GM19035 (cell line): ENCODE results near the gene KIR2DL3.
"Not testable (repeated sequence)": the region's sequence is repeated elsewhere in the genome, so short reads cannot be mapped to it uniquely, and the experiment has no call there.

Source experiments
- ATAC-seq: cut with Tn5 transposase; IDR thresholded peaks from one replicate; pipeline ENCODE4 v1.9.1; 2021; ENCODE audit not compliant: unreplicated experiment

Gene KIR2DL3

DNA sequence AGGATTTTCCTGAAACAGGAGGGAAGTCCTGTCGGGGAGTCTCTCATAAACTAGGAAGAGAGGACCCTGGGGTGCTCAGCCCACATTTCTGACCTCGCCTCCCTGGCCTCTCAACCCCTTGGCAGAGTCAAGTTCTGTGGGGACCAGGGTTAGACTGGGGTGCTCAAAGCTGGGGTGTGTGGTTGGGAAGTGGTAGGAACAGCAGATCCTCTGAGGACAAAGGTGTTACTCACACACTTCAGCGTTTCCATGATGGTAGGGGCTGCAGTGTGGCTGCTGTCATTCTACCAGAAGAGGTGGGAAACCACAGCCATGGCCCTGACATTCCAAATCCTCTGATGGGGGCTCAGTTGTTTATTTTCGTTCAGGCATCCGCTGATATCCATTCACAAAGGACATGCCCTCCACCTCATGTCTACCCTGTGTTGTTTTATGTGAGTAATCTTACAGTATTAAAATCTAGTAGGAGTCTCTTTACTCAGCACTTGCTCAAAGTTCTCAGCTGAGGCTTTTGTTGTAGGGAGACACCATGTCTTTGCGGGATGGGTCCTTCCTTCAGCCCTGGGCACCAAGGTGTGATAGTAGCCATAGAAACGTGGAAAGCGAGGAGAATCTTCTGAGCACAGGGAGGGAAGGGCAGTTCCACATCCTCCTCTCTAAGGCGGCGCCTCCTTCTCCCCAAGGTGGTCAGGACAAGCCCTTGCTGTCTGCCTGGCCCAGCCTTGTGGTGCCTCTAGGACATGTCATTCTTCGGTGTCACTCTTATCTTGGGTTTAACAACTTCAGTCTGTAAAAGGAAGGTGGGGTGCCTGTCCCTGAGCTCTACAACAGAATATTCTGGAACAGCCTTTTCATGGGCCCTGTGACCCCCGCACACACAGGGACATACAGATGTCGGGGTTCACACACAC lies 1.5 kb downstream of the KIR2DL3 start:
- ATAC-seq, result no peak

- not testable (repeated sequence) for ATAC-seq
Observed at GRCh38 chr19:54741950-54742349, 3.6 kb downstream of the KIR2DL3 start.

DNA sequence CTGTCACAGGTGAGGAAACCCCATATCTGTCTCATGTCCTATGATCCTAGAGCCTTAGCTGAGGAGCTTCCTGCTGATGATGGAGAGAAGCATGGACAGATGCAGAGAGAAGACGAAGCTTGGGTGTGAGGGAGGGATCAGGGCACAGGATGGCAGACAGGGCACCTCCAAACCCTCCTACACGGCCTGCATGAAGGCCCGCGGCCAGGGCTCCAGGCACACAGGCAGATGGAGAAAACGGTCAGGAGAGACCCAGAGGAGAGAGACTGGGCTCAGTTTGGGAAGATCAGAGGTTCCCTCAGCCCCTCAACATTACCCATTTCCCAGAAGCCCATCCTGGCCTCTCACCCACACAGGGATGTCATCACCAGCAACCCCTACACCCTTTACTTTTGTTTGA lies 5.8 kb downstream of the KIR2DL3 start:
- ATAC-seq, result not testable (repeated sequence)

GRCh38 chr19:54747614-54748322 lies 9.5 kb downstream of the KIR2DL3 start:
- ATAC-seq, result not testable (repeated sequence)

DNA sequence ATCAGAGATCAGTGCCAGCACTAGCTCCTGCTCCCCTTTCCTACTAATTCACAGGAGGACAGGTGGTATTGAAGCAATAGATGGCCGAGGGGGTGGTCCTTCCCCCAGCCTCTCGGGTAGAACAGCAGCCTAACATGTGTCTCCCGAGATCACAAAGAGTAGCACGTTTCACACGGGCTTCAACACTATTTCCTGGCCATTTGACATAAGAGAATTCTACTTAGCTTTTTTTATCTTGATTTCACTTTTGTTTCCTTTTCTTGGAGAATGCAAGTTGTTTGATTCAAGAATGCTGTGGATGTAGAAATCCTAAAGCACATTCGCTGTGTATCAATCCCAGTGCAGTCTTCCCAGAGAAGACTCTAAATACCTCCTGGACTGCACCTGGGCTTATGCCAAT lies 12.0 kb downstream of the KIR2DL3 start:
- not testable (repeated sequence) for ATAC-seq

DNA sequence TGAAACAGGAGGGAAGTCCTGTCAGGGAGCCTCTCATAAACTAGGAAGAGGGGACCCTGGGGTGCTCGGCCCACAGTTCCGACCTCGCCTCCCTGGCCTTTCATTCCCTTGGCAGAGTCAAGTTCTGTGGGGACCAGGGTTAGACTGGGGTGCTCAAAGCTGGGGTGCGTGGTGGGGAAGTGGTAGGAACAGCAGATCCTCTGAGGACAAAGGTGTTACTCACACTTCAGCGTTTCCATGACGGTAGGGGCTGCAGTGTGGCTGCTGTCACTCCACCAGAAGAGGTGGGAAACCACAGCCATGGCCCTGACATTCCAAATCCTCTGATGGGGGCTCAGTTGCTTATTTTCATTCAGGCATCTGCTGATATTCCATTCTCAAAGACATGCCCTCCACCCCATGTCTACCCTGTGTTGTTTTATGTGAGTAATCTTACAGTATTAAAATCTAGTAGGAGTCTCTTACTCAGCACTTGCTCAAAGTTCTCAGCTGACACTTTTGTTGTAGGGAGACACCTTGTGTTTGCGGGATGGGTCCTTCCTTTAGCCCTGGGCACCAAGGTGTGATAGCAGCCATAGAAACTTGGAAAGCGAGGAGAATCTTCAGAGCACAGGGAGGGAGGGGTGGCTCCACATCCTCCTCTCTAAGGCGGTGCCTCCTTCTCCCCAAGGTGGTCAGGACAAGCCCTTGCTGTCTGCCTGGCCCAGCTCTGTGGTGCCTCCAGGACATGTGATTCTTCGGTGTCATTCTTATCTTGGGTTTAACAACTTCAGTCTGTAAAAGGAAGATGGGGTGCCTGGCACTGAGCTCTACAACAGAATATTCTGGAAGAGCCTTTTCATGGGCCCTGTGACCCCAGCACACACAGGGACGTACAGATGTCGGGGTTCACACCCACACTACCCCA lies 18.1 kb downstream of the KIR2DL3 start:
- ATAC-seq, result not testable (repeated sequence)

DNA sequence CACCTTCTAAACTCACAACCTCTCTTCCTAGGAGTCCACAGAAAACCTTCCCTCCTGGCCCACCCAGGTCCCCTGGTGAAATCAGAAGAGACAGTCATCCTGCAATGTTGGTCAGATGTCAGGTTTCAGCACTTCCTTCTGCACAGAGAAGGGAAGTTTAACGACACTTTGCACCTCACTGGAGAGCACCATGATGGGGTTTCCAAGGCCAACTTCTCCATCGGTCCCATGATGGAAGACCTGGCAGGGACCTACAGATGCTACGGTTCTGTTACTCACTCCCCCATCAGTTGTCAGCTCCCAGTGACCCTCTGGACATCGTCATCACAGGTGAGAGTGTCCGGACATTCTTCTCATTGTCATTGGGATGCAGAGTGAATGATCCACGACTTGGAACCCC lies 20.3 kb downstream of the KIR2DL3 start:
- ATAC-seq, result not testable (repeated sequence)

DNA sequence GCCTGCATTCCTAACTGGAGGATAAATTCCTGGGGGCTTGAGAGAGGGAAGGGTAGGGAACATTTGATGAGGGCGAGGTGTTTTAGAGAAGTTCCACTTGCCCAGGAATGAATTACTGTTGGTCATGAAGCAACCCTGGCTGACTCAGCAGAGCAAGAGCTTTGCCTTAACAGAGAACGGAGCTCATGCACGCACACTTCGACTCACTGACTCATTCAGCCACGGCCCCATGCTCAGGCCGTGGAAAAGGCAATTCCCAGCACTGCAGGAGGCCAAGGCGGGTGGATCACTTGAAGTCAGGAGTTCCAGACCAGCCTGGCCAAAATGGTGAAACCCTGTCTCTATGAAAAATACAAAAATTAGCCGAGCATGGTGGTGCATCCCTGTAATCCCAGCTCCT lies 25.9 kb downstream of the KIR2DL3 start:
- not testable (repeated sequence) for ATAC-seq

GRCh38 chr19:54766464-54766863 lies 28.2 kb downstream of the KIR2DL3 start:
- not testable (repeated sequence) for ATAC-seq

DNA sequence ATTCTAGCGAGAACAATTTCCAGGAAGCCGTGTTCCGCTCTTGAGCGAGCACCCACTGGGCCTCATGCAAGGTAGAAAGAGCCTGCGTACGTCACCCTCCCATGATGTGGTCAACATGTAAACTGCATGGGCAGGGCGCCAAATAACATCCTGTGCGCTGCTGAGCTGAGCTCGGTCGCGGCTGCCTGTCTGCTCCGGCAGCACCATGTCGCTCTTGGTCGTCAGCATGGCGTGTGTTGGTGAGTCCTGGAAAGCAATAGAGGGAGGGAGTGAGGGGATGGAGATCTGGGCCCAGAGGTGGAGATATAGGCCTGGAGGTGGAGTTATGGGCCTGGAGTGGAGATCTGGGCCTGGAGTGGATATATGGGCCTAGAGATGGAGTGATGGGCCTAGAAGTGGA lies 31.3 kb downstream of the KIR2DL3 start, which contains the start of gene KIR2DL1:
Gene KIR2DL1, plus strand, starts transcription at position 148 of the 400 bp plus-strand sequence. Its CDS starts 58 bp downstream, at position 206.
- not testable (repeated sequence) for ATAC-seq

DNA sequence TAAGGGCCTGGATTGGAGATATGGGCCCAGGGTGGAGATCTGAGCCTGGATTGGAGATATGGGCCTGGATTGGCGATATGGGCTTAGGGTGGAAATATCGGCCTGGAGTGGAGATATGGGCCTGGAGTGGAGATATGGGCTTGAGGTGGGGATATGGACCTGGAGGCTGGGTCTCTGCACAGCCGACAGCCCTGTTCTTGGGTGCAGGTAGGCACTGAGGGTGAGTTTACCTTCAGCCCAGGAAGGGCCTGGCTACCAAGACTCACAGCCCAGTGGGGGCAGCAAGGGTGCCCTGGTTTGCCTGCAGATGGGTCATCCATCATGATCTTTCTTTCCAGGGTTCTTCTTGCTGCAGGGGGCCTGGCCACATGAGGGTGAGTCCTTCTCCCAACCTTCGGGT lies 32.2 kb downstream of the KIR2DL3 start:
- not testable (repeated sequence) for ATAC-seq

DNA sequence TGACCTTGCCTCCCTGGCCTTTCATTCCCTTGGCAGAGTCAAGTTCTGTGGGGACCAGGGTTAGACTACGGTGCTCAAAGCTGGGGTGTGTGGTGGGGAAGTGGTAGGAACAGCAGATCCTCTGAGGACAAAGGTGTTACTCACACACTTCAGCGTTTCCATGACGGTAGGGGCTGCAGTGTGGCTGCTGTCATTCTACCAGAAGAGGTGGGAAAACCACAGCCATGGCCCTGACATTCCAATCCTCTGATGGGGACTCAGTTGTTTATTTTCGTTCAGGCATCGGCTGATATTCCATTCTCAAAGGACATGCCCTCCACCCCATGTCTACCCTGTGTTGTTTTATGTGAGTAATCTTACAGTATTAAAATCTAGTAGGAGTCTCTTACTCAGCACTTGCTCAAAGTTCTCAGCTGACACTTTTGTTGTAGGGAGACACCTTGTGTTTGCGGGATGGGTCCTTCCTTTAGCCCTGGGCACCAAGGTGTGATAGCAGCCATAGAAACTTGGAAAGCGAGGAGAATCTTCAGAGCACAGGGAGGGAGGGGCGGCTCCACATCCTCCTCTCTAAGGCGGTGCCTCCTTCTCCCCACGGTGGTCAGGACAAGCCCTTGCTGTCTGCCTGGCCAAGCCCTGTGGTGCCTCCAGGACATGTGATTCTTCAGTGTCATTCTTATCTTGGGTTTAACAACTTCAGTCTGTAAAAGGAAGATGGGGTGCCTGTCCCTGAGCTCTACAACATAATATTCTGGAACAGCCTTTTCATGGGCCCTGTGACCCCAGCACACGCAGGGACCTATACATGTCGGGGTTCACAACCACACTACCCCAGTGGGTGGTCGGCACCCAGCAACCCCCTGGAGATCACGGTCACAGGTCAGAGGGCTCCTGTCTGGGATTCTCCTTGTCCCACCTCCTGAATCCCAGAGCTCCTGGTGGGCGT lies 33.0 kb downstream of the KIR2DL3 start:
- ATAC-seq, result not testable (repeated sequence)

DNA sequence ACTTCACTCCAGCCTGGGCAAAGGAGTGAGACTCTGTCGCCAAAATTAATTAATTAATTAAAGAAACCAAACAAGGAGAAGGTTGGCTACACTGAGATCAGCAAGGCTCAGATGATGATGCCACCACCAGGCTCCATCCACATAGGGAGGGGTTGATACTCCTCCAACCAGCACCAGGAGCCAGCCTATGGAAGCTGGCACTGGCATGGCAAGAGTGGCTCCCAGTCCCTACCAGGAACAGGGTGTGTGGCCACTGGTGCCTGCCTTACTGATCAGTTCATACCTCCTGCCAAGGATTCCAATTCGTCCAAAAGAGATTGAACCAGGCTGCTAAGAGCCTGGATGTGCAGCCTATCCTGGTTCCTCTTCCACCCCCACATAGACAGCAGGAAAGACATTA lies 34.4 kb downstream of the KIR2DL3 start:
- not testable (repeated sequence) for ATAC-seq

DNA sequence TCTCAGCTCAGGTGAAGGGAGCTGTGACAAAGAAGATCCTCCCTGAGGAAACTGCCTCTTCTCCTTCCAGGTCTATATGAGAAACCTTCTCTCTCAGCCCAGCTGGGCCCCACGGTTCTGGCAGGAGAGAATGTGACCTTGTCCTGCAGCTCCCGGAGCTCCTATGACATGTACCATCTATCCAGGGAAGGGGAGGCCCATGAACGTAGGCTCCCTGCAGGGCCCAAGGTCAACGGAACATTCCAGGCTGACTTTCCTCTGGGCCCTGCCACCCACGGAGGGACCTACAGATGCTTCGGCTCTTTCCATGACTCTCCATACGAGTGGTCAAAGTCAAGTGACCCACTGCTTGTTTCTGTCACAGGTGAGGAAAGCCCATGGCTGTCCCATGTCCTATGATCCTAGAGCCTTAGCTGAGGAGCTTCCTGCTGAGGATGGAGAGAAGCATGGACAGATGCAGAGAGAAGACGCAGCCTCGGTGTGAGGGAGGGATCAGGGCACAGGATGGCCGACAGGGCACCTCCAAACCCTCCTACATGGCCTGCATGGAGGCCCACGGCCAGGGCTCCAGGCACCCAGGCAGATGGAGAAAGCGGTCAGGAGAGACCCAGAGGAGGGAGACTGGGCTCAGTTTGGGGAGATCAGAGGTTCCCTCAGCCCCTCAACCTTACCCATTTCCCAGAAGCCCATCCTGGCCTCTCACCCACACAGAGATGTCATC lies 36.9 kb downstream of the KIR2DL3 start:
- not testable (repeated sequence) for ATAC-seq

DNA sequence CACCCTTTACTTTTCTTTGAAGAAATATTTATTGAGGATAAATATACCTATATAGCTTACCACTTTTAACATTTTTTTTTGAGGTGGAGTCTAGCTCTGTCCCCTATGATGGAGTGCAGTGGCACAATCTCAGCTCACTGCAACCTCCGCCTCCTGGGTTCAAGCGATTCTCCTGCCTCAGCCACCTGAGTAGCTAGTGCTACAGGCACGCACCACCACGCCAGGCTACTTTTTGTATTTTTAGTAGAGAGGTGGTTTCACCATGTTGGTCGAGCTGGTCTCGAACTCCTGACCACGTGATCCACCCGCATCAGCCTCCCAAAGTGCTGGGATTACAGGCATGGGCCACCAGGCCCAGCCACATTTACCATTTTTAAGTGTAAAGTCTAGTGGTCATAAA lies 37.5 kb downstream of the KIR2DL3 start:
- not testable (repeated sequence) for ATAC-seq

GRCh38 chr19:54777851-54778250 lies 39.5 kb downstream of the KIR2DL3 start:
- ATAC-seq, result not testable (repeated sequence)

DNA sequence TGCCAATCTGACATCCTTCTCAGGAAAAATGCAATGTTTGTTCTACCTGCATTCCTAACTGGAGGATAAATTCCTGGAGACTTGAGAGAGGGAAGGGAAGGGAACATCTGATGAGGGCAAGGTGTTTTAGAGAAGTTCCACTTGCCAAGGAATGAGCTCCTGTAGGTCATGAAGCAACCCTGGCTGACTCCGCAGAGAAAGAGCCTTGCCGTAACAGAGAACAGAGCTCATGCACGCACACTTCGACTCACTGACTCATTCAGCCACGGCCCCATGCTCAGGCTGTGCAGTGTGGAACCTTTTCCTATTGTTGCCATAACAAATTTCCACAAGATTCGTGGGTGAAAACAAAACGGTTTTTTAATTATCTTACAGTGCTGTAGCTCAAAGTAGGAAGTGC lies 40.6 kb downstream of the KIR2DL3 start:
- not testable (repeated sequence) for ATAC-seq

GRCh38 chr19:54782916-54783315 lies 44.6 kb downstream of the KIR2DL3 start:
- ATAC-seq, result not testable (repeated sequence)
